Ectodermal cell (in vitro differentiated cells): ENCODE data around the gene COPS7B.

Source experiments
- H3K27ac ChIP-seq: 2 replicates; pipeline ENCODE4 v1.7.0; 2013; ENCODE audit warnings: mild to moderate bottlenecking, low read depth, low read length; ENCODE audit not compliant: insufficient read depth, poor library complexity, severe bottlenecking
- H3K27me3 ChIP-seq: 2 replicates; pipeline ENCODE4 v1.7.0; 2013; ENCODE audit warnings: mild to moderate bottlenecking, low read length; ENCODE audit not compliant: insufficient read depth, control insufficient read depth, poor library complexity, severe bottlenecking
- H3K36me3 ChIP-seq: one replicate; pipeline ENCODE4 v1.7.0; 2013; ENCODE audit warnings: low read length; ENCODE audit not compliant: control insufficient read depth, insufficient read depth
- H3K4me1 ChIP-seq: one replicate; pipeline ENCODE4 v1.7.0; 2013; ENCODE audit warnings: low read length; ENCODE audit not compliant: control insufficient read depth, insufficient read depth
- H3K4me3 ChIP-seq: 2 replicates; pipeline ENCODE4 v1.7.0; 2013; ENCODE audit warnings: low read depth, low read length, control low read depth; ENCODE audit not compliant: insufficient read depth
- H3K9me3 ChIP-seq: 2 replicates; pipeline ENCODE4 v1.7.0; 2013; ENCODE audit warnings: mild to moderate bottlenecking, low read length, moderate library complexity; ENCODE audit not compliant: control insufficient read depth
- WGBS, 2 experiments: methylation state at CpG; one replicate each; pipeline ENCODE4 v1.1.7; 2013; ENCODE audit warnings: missing lambda C conversion rate in 2 of 2; 5-methylcytosine and 5-hydroxymethylcytosine counted together

The COPS7B gene

DNA sequence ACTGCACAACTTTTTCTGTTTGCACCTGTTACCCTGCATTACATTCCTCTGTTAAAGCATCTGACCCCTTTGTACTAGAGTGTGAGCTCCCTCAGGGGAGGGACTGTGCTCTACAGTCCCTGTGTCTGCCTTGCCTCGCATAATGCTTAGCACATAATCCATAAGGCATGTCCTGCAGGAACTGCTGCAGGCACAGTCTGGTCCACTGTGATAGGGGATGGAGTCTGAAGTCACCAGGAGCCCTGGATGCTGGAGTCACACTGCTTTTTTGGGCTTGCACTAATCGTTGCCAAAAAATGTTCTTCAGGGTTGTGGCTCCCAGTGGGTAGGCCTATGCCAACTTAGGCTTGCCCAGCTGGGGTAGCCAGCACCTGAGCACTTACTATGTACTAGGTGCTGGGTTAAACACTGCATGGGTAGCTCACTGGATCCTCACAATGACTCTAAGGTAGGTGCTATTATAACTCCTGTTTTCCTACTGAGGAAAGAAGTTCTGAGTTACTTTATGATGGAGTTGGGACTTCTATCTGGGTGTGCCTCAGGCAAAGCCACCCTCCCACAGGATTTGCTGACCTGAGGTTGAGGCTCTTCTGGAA is 33.3 kb downstream of the COPS7B start:
- no peaks in the 10 kb centered on the region for H3K27me3 ChIP-seq
- H3K4me1 ChIP-seq: no peaks in the 10 kb centered on the region
- H3K27ac ChIP-seq: no peak overlapping the region
- H3K36me3 ChIP-seq: no peaks in the 10 kb centered on the region
- H3K4me3 ChIP-seq: no peak overlapping the region
- WGBS, 2 experiments: 82 to 84% methylated on average over 2 of the region's 2 CpGs
- peaks cover 5% of the 10 kb centered on the region for H3K9me3 ChIP-seq

DNA sequence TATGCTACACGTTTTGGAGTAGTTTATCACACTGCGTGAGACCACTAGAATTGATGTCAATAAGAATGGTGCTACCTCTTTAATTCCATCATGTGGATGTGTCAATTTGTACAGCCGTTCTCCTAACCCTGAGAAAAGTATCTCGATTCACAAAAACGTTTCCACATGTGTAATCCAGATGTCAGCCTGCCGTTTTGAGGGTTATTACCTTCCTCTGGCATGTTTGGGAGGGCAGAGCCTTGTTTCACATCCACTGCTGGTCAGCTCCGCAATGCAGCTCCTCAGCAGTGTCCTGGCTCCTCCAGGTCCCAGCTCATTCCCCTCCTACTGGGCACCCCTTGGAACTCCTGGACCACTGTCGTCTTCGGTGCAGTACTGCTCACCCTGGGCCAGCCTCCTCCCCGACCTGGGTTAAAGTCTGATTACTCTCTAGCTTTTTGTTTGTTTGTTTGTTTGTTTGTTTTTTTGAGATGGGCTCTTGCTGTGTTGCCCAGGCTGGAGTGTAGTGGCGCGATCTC is 34.6 kb downstream of the COPS7B start:
- Histone ChIP-seq H3K27me3 (no peaks in the 10 kb centered on the region), H3K27ac (no peak overlapping the region), H3K36me3 (no peaks in the 10 kb centered on the region), H3K4me3 (no peak overlapping the region), H3K9me3 (peaks cover 5% of the 10 kb centered on the region), H3K4me1 (no peaks in the 10 kb centered on the region)
- WGBS, 2 experiments: 80 to 84% methylated on average over 12 of the region's 12 CpGs

DNA sequence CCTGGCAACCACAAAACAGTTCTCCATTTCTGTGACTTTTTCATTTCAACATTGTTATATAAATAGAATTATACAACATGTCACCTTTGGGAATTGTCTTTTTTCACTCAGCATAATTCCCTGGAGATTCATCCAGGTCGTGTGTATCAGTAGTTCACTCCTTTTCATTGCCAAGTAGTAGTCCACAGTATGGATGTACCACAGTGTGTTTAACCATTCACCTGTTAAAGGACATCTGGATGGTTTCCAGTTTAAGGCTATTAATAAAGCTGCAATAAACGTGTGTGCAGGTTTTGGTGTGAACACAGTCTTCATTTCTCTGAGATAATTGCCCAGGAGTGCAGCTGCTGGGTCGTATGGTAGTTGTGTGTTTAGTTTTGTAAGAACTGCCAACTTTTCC is 35.7 kb downstream of the COPS7B start:
- H3K27ac ChIP-seq: no peak overlapping the region
- H3K4me3 ChIP-seq: no peak overlapping the region
- H3K4me1 ChIP-seq: no peaks in the 10 kb centered on the region
- no peaks in the 10 kb centered on the region for H3K27me3 ChIP-seq
- 50 to 60% methylated on average over 3 of the region's 3 CpGs for WGBS, 2 experiments
- no peaks in the 10 kb centered on the region for H3K36me3 ChIP-seq
- H3K9me3 ChIP-seq: peaks cover 5% of the 10 kb centered on the region

DNA sequence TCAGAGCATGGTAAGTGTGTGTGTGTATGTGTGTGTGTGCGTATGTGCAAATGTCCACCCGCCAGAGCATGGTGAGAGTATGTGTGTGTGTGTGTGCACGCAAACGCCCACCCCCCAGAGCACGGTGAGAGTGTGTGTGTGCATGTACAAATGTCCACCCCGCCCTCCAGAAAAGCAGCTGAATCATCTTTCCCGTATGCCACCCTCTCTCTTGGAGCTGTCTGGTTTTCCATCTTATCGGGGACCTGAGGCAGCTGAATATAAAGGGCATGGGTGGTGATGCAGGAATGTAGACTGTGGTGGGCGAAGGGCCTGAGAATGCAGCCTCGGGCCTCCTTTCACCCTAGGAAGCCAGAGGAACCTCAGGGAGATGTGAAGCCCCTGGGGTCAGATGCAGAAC is 66.9 kb downstream of the COPS7B start:
- no peaks in the 10 kb centered on the region for H3K36me3 ChIP-seq
- WGBS, 2 experiments: 93 to 94% methylated on average over 10 of the region's 10 CpGs
- no peak overlapping the region for H3K4me3 ChIP-seq
- H3K27me3 ChIP-seq: no peaks in the 10 kb centered on the region
- no peaks in the 10 kb centered on the region for H3K9me3 ChIP-seq
- no peak overlapping the region for H3K27ac ChIP-seq
- no peaks in the 10 kb centered on the region for H3K4me1 ChIP-seq

DNA sequence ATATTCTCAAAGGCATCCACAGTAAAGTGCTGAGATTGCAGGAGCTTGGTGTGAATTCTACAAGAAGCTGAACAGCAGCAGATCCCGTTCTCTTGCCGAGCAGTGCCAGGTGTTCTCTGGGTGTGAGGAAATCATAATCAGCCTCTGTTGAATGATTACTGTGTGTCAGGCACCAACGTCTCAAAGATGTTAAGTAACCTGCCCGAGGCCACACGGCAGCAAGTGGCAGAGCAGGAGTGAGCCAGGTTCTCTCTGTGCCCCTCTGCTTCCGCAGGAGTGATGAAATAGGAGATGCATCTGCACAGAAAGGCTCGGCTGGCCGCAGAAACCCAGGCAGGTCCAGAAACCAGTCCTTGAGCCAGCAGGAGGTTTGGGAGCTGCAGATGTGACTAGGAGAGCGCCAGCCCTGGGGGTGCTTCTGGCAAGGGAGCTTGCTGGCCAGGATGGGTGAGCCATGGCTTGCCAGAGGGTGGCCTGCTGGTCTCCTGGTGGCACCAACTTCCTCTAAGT is 68.4 kb downstream of the COPS7B start:
- Histone ChIP-seq H3K27me3 (no peaks in the 10 kb centered on the region), H3K4me1 (no peaks in the 10 kb centered on the region), H3K9me3 (no peaks in the 10 kb centered on the region), H3K36me3 (no peaks in the 10 kb centered on the region), H3K27ac (no peak overlapping the region), H3K4me3 (no peak overlapping the region)
- 91 to 92% methylated on average over 9 of the region's 9 CpGs for WGBS, 2 experiments

DNA sequence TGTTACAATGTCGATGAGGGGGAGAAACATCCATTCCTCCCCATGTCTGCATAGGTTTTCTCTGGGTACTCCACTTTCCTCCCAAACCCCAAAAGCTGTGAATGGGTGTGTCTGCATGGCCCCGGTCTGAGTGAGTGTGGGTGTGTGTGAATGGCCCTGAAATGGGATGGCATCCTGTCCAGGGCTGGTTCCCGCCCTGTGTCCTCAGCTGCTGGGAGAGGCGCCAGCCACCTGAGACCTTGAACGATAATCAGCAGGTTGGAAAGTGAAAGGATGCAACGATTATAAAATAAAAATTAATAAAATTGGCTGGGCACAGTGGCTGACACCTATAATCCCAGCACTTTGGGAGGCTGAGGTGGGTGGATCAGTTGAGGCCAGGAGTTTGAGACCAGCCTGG is 70.7 kb downstream of the COPS7B start:
- no peaks in the 10 kb centered on the region for H3K9me3 ChIP-seq
- H3K27ac ChIP-seq: no peak overlapping the region
- 91 to 94% methylated on average over 6 of the region's 6 CpGs for WGBS, 2 experiments
- H3K36me3 ChIP-seq: no peaks in the 10 kb centered on the region
- H3K27me3 ChIP-seq: no peaks in the 10 kb centered on the region
- H3K4me1 ChIP-seq: no peaks in the 10 kb centered on the region
- H3K4me3 ChIP-seq: no peak overlapping the region
